ENCODE measurements around the gene GLI2.

DNA sequence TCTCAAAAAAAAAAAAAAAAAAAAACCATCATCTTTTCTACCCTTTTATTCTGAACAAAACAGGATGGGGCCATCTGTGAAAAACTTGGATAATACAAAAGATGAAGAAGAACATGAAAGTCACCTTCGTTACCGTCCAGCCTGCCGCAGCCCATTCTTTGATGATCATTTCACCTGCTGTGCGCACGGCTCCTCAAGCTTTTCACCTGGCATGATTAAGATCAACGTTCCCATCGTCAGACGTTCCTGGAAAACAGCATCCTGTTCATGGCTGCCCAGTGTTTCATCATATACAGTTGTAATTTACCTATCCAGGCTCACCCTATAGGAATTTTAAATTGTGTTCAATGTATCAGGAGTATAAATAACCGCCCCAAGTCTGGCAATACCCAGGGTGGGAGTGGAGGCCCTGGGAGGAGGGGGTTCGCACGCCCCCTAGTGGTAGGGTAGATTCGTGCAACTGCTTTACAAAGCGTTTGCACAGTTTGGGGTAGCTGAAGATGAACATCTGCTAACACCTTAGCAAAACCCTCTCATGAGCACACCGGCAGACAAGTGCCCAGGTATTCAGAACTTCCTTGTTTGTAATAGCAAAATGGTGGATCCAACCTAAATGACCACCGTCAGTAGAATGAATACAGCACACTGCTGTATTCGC lies 49.0 kb upstream of the GLI2 start:
- TF ChIP-seq, protein P1, sequence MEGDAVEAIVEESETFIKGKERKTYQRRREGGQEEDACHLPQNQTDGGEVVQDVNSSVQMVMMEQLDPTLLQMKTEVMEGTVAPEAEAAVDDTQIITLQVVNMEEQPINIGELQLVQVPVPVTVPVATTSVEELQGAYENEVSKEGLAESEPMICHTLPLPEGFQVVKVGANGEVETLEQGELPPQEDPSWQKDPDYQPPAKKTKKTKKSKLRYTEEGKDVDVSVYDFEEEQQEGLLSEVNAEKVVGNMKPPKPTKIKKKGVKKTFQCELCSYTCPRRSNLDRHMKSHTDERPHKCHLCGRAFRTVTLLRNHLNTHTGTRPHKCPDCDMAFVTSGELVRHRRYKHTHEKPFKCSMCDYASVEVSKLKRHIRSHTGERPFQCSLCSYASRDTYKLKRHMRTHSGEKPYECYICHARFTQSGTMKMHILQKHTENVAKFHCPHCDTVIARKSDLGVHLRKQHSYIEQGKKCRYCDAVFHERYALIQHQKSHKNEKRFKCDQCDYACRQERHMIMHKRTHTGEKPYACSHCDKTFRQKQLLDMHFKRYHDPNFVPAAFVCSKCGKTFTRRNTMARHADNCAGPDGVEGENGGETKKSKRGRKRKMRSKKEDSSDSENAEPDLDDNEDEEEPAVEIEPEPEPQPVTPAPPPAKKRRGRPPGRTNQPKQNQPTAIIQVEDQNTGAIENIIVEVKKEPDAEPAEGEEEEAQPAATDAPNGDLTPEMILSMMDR (IDR thresholded peaks at IDR 0.05; ENCODE audit: low read length) = peak; percentile 65
- no peak for TF ChIP-seq EZH2 (optimal IDR thresholded peaks at IDR 0.05; ENCODE audit: low read depth, low read length)

All from MM.1S (cell line).